ENCODE results near the gene SCUBE1. TPM values are rescaled to one million over a fixed set of nuclear protein-coding genes. Genes with fewer than 3 reads are reported as not detected.
"Not testable (repeated sequence)": the region's sequence is repeated elsewhere in the genome, so short reads cannot be mapped to it uniquely, and the experiment has no call there.

Gene SCUBE1
- total RNA-seq, 1 donor from 2014 or later, result 25.9 TPM

DNA sequence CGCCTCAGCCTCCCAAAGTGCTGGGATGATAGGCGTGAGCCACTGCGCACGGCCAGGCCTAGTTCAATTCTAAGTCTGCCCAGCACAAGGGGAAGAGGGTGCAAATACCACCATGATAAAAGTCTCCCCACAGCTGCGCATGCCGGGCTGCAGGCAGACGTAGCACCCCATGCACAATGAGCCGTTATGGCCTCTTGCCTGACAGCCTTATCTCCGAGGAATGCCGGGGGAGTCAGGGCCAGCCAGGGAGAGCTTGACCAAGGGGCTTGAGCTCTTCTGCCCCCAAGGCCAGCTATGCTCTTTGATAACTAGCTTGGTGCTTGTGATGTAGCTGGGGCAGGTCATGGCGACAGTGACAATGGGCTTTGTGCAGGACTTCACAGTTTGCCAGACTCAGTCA, 13.7 kb upstream of the SCUBE1 start:
- Mint-ChIP-seq H3K36me3 (no peaks in the 10 kb centered on the region), H3K27ac (no peak overlapping the region), H3K4me3 (no peak overlapping the region), H3K9me3 (no peaks in the 10 kb centered on the region), H3K27me3 (ENCODE audit: insufficient read depth, low read depth) (peaks cover 16% of the 10 kb centered on the region), H3K4me1 (peaks cover 13% of the 10 kb centered on the region)
- no peaks in the 10 kb centered on the region for H3K36me3 ChIP-seq
- no peaks in the 10 kb centered on the region for H3K27me3 ChIP-seq
- no peaks in the 10 kb centered on the region for H4K20me1 ChIP-seq (ENCODE audit: low read depth)
- H3F3A ChIP-seq (ENCODE audit: low read depth), result peaks cover 2% of the 10 kb centered on the region
- H3K79me2 ChIP-seq (ENCODE audit: low read depth), result no peaks in the 10 kb centered on the region
- no peak overlapping the region for H3K4me3 ChIP-seq
- H3K27ac ChIP-seq, result no peak overlapping the region
- DNase-seq (ENCODE audit: low spot score), result no peak
- no peak overlapping the region for H2AFZ ChIP-seq (replicated peaks)
- no peak overlapping the region for H3K4me2 ChIP-seq
- no peak overlapping the region for H3K9ac ChIP-seq
- H3K9me3 ChIP-seq (ENCODE audit: low read depth), result no peaks in the 10 kb centered on the region
- no peak for TF ChIP-seq EZH2phosphoT487 (IDR thresholded peaks at IDR 0.05)
- TF ChIP-seq, protein P1, sequence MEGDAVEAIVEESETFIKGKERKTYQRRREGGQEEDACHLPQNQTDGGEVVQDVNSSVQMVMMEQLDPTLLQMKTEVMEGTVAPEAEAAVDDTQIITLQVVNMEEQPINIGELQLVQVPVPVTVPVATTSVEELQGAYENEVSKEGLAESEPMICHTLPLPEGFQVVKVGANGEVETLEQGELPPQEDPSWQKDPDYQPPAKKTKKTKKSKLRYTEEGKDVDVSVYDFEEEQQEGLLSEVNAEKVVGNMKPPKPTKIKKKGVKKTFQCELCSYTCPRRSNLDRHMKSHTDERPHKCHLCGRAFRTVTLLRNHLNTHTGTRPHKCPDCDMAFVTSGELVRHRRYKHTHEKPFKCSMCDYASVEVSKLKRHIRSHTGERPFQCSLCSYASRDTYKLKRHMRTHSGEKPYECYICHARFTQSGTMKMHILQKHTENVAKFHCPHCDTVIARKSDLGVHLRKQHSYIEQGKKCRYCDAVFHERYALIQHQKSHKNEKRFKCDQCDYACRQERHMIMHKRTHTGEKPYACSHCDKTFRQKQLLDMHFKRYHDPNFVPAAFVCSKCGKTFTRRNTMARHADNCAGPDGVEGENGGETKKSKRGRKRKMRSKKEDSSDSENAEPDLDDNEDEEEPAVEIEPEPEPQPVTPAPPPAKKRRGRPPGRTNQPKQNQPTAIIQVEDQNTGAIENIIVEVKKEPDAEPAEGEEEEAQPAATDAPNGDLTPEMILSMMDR (IDR thresholded peaks at IDR 0.05), result no peak
- no peak for TF ChIP-seq EZH2 (IDR thresholded peaks at IDR 0.05)
- peaks cover 16% of the 10 kb centered on the region for H3K4me1 ChIP-seq

DNA sequence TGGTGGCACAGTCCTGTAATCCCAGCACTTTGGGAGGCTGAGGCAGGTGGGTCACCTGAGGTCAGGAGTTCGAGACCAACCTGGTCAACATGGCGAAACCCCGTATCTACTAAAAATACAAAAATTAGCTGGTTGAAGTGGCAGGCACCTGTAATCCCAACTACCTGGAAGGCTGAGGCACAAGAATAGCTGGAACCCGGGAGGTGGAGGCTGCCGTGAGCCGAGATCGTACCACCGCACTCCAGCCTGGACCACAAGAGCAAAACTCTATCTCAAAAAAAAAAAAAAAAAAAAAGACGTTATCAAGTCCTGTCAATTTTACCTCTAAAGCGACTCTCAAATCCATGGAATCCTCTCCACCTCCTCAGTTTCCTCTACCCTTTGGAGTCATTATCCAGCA, 12.5 kb upstream of the SCUBE1 start:
- Mint-ChIP-seq H3K4me1 (peaks cover 13% of the 10 kb centered on the region), H3K27me3 (ENCODE audit: insufficient read depth, low read depth) (peaks cover 16% of the 10 kb centered on the region)
- H2AFZ ChIP-seq (replicated peaks); H3K36me3 ChIP-seq; H3K4me1 ChIP-seq; H3K36me3 Mint-ChIP-seq; H3K9me3 ChIP-seq (ENCODE audit: low read depth); H3K27ac ChIP-seq; H3K4me3 Mint-ChIP-seq; H3K27me3 ChIP-seq; H3K4me3 ChIP-seq; H3K27ac Mint-ChIP-seq; H4K20me1 ChIP-seq (ENCODE audit: low read depth); DNase-seq (ENCODE audit: low spot score); H3K4me2 ChIP-seq; H3K79me2 ChIP-seq (ENCODE audit: low read depth); H3K9me3 Mint-ChIP-seq; H3F3A ChIP-seq (ENCODE audit: low read depth); H3K9ac ChIP-seq: not testable (repeated sequence)

DNA sequence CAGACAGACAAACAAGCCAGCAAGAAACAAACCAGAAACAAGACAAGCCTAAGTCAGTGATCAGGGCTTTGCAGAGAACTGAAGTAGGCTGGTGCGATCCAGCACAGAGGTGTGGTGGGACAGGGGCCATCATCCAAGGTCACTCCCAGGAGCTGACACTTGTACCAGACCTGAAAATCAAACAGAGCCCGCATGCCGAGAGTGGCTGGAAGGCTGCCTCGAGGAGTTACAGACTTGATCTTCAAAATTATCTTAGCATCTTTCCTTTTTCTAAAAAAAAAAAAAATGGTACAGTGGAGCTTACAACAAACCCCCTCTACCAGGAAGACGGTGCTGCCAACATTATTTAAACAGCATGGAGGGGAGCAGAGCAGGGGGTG, 8.8 kb upstream of the SCUBE1 start:
- Histone ChIP-seq H3K4me2 (no peak overlapping the region), H3K4me3 (no peak overlapping the region), H3K79me2 (ENCODE audit: low read depth) (no peaks in the 10 kb centered on the region), H3K36me3 (no peaks in the 10 kb centered on the region), H4K20me1 (ENCODE audit: low read depth) (no peaks in the 10 kb centered on the region), H3K9ac (no peak overlapping the region), H2AFZ (replicated peaks) (no peak overlapping the region), H3F3A (ENCODE audit: low read depth) (no peaks in the 10 kb centered on the region), H3K4me1 (no peaks in the 10 kb centered on the region), H3K9me3 (ENCODE audit: low read depth) (no peaks in the 10 kb centered on the region), H3K27me3 (no peaks in the 10 kb centered on the region), H3K27ac (no peak overlapping the region)
- DNase-seq (ENCODE audit: low spot score), result no peak
- Mint-ChIP-seq H3K4me1 (peaks cover 9% of the 10 kb centered on the region), H3K27me3 (ENCODE audit: insufficient read depth, low read depth) (peaks cover 16% of the 10 kb centered on the region), H3K4me3 (no peak overlapping the region), H3K27ac (no peak overlapping the region), H3K9me3 (peaks cover 7% of the 10 kb centered on the region), H3K36me3 (no peaks in the 10 kb centered on the region)
- TF ChIP-seq EZH2phosphoT487 (IDR thresholded peaks at IDR 0.05) (no peak), EZH2 (IDR thresholded peaks at IDR 0.05) (no peak)
- TF ChIP-seq, protein P1 (IDR thresholded peaks at IDR 0.05), result no peak

DNA sequence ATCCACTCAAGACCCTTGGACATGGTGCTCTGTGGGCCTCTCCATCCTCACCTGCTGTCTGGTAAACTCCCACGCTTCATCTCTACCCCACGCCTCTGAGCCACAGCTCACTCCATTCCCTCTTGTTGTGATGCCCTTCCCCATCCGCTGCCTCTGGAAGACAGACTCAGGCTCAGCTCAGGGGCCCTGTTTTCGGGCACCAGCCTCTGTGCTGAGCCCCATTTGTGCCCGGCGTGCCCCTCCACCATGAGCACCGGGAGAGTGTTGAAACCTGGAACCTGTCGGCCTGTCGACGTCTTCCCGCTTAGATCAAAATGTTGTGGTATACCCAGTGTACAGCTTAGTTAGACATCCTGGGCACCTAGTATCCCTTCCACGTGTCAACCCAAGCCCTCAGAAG, 6.5 kb upstream of the SCUBE1 start:
- no peak for DNase-seq (ENCODE audit: low spot score)
- no peaks in the 10 kb centered on the region for H3K9me3 ChIP-seq (ENCODE audit: low read depth)
- H3K4me1 Mint-ChIP-seq, result peaks cover 18% of the 10 kb centered on the region
- no peak overlapping the region for H3K27ac ChIP-seq
- peaks cover 2% of the 10 kb centered on the region for H3F3A ChIP-seq (ENCODE audit: low read depth)
- H3K79me2 ChIP-seq (ENCODE audit: low read depth), result no peaks in the 10 kb centered on the region
- H4K20me1 ChIP-seq (ENCODE audit: low read depth), result no peaks in the 10 kb centered on the region
- peaks cover 28% of the 10 kb centered on the region for H3K27me3 Mint-ChIP-seq (ENCODE audit: insufficient read depth, low read depth)
- TF ChIP-seq, protein P1 (IDR thresholded peaks at IDR 0.05), result no peak
- no peak for TF ChIP-seq EZH2 (IDR thresholded peaks at IDR 0.05)
- TF ChIP-seq EZH2phosphoT487 (IDR thresholded peaks at IDR 0.05), result no peak
- H3K4me2 ChIP-seq, result no peak overlapping the region
- no peak overlapping the region for H3K9ac ChIP-seq
- no peak overlapping the region for H2AFZ ChIP-seq (replicated peaks)
- peaks cover 8% of the 10 kb centered on the region for H3K4me1 ChIP-seq
- no peak overlapping the region for H3K4me3 ChIP-seq
- no peak overlapping the region for H3K4me3 Mint-ChIP-seq
- H3K27me3 ChIP-seq, result peaks cover 14% of the 10 kb centered on the region
- H3K36me3 ChIP-seq, result no peaks in the 10 kb centered on the region
- peaks cover 7% of the 10 kb centered on the region for H3K9me3 Mint-ChIP-seq
- H3K36me3 Mint-ChIP-seq, result no peaks in the 10 kb centered on the region
- peak overlapping the region; percentile 7 for H3K27ac Mint-ChIP-seq
